ENCODE data around the gene PRDX1. TPM values are rescaled to one million over a fixed set of nuclear protein-coding genes. Genes with fewer than 3 reads are reported as not detected.
A peak's percentile ranks its signal among the peaks of the same experiment; 100 is the strongest.

PRDX1 gene
- total RNA-seq (2014; rRNA removed; shearing (Covaris generic)), result 826 and 917 TPM in 2 replicates

- DNase-seq (ENCODE audit: low read depth), result peak; percentile 96
These were observed at the start of gene PRDX1 for GRCh38 chr1:45521413-45522323. PRDX1 (minus strand) TSS chr1:45521884; CDS start chr1:45519043, 2,841 bp downstream.

GRCh38 chr1:45570631-45571030 is 48.9 kb upstream of the PRDX1 start:
- DNase-seq (ENCODE audit: low read depth), result no peak

- DNase-seq (ENCODE audit: low read depth), result peak; percentile 74
These were observed 48.4 kb upstream of the PRDX1 start for GRCh38 chr1:45569962-45570581.

- no peak for DNase-seq (ENCODE audit: low read depth)
These were observed 47.9 kb upstream of the PRDX1 start for GRCh38 chr1:45569571-45569961.

- no peak for DNase-seq (ENCODE audit: low read depth)
These were observed 46.7 kb upstream of the PRDX1 start for GRCh38 chr1:45568421-45568820.

- no peak for DNase-seq (ENCODE audit: low read depth)
These were observed 46.2 kb upstream of the PRDX1 start for GRCh38 chr1:45567911-45568310.

- DNase-seq (ENCODE audit: low read depth), result no peak
These were observed 45.0 kb upstream of the PRDX1 start for GRCh38 chr1:45566722-45567121.

GRCh38 chr1:45563843-45564242 is 42.2 kb upstream of the PRDX1 start:
- DNase-seq (ENCODE audit: low read depth), result no peak

- DNase-seq (ENCODE audit: low read depth), result peak; percentile 29
These were observed 35.8 kb upstream of the PRDX1 start for GRCh38 chr1:45557422-45557944.

- no peak for DNase-seq (ENCODE audit: low read depth)
These were observed 32.5 kb upstream of the PRDX1 start for GRCh38 chr1:45554198-45554597.

GRCh38 chr1:45552331-45552730 is 30.6 kb upstream of the PRDX1 start:
- DNase-seq (ENCODE audit: low read depth), result peak; percentile 27

GRCh38 chr1:45551684-45552083 is 30.0 kb upstream of the PRDX1 start:
- DNase-seq (ENCODE audit: low read depth), result no peak

- DNase-seq (ENCODE audit: low read depth), result peak; percentile 94
These were observed 29.0 kb upstream of the PRDX1 start, which contains the start of gene AKR1A1 for GRCh38 chr1:45550401-45551351. AKR1A1 (plus strand) TSS chr1:45550826; CDS start chr1:45561795, 10,969 bp downstream.

- no peak for DNase-seq (ENCODE audit: low read depth)
These were observed 24.0 kb upstream of the PRDX1 start for GRCh38 chr1:45545553-45546310.

- peak; percentile 24 for DNase-seq (ENCODE audit: low read depth)
These were observed 23.4 kb upstream of the PRDX1 start for GRCh38 chr1:45545019-45545493.

- DNase-seq (ENCODE audit: low read depth), result no peak
These were observed 22.8 kb upstream of the PRDX1 start for GRCh38 chr1:45544530-45544929.

GRCh38 chr1:45543581-45544417 is 22.1 kb upstream of the PRDX1 start:
- no peak for DNase-seq (ENCODE audit: low read depth)

- DNase-seq (ENCODE audit: low read depth), result no peak
These were observed 20.9 kb upstream of the PRDX1 start for GRCh38 chr1:45542591-45542990.

- no peak for DNase-seq (ENCODE audit: low read depth)
These were observed 19.5 kb upstream of the PRDX1 start for GRCh38 chr1:45541193-45541592.

GRCh38 chr1:45536886-45537285 is 15.2 kb upstream of the PRDX1 start:
- DNase-seq (ENCODE audit: low read depth), result no peak

Data from M059J (cell line).